ENCODE results near the gene ELK1. TPM values are rescaled to one million over a fixed set of nuclear protein-coding genes. Genes with fewer than 3 reads are reported as not detected.

ELK1 gene
- total RNA-seq, result 25.4 and 30.8 TPM in 2 replicates

DNA sequence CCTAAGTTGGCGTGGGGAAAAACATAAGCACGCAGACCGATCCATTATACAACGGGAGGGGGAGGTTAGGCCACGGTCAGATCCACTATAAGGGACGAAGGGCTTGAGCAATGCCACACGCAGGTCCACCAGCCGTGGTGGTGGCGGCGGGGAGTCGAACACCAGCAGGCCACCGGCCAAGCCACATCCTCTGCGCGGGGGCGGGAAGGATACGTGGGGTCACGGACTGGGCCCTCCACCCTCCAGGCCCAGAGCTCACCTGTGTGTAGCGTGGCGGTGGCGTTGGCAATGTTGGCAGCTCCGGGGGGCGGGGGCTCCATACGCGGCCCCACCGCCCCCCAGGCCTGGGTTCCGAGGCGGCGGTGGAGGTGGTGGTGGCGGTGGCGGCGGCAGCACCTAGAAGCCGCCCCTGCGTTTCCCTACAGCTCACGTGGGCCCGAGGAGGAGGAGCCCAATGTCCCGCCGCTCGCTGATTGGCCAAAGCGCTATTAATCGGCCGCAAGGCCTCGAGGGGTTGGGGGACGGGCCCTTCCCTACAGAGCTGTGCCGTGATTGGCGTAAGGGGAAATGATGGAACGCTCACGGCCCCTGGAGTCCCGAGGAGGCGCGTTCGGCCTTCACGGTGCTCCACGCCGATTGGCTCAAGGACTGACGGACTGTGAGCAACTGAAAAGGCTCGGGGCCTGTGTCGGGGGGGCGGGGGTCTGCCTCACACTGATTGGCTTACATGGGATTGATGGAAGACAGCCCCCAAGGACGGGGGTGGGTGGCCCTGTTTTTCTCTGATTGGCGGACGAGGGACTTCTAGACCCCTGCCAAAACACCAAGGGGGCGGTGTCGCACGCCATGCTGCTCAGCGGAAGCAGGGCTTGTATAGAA is at the start of gene ELK1:
Gene ELK1 (minus strand): TSS at position 400 of the 879 bp plus-strand sequence. CDS start 9,122 bp downstream, outside the sequence.

GRCh38 chrX:47658684-47659420 is 8.5 kb upstream of the ELK1 start, which contains the start of gene UXT:
Gene UXT (minus strand): TSS chrX:47659180. CDS start chrX:47658927, 253 bp downstream.

DNA sequence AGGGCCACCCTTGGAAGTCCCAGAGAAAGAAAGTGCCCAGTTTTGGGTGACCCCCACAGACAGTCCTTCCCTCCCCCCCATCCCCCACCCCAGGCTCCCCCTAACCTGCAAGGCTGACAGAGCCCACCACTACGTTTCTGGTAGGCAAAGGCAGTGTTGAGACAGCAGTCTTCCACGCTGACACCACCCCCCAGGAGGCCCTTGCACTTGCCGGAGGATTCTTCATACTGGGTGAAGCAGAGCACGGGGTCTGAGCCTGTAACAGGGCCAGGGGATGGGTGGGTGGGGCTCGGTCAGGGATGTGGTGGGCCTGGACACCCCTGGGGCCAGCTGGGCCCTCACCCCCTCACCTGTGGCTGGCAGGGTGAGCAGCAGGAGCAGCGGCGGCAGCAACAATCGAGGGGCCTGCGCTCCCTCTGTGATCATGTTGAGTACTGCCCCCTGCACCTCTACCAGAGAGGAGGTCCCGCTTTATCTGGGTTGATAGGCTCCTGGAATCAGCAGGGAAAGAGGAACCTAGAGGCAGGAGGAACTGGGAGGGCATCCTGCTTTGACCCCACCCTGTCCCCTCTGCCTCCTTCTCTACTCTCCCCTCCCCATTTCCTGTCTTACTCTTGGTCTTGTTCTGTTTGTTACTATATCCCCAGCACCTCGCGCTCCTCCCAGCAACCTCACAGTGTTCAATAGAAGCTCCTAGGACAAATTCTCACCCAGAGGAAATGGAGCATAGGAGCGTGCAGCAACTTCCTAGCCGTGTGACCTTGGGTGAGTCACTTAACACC is 20.8 kb downstream of the ELK1 start, which contains the start of gene CFP:
Gene CFP (minus strand): TSS at position 512 of the 782 bp plus-strand sequence. CDS start 86 bp downstream, at position 426.

DNA sequence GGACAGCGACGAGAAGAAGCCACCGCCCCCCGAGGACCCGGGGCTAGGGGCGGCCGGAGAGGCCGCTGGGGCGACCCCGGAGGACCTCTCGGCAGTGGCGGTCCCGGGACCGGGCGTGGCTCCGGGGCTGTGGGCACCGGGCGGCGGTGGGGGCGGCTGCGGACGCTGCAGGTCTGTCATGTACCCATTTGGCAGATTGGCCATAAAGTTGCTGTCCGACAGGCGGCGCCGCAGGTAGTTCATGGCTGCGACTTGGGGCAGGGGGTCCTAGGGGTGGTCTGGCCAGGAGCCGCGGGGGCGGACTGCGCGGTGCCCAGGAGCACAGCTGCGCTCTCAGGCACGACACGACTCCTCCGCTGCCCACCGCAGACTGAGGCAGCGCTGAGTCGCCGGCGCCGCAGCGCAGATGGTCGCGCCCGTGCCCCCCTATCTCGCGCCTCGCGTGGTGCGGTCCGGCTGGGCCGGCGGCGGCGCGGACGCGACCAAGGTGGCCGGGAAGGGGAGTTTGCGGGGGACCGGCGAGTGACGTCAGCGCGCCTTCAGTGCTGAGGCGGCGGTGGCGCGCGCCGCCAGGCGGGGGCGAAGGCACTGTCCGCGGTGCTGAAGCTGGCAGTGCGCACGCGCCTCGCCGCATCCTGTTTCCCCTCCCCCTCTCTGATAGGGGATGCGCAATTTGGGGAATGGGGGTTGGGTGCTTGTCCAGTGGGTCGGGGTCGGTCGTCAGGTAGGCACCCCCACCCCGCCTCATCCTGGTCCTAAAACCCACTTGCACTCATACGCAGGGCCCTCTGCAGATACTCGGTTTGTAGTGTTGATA is 30.7 kb downstream of the ELK1 start, which contains the start of gene SYN1:
Gene SYN1 (minus strand): TSS at position 372 of the 817 bp plus-strand sequence. CDS start 129 bp downstream, at position 243.

Other genes with a start within 250 kb of the ELK1 start
- 5.3 and 6.9 TPM in 2 replicates for gene ZNF41, start 167.3 kb downstream of the ELK1 start, total RNA-seq
- 40.9 and 44.1 TPM in 2 replicates for gene ARAF, start 89.4 kb downstream of the ELK1 start, total RNA-seq
- 132 and 133 TPM in 2 replicates for gene TIMP1, start 68.1 kb downstream of the ELK1 start, total RNA-seq
- gene SYN1, start 30.7 kb downstream of the ELK1 start, total RNA-seq, result 0.05 and 0.07 TPM in 2 replicates
- 0.20 TPM in 1 of 2 replicates, not detected in the other for gene CFP, start 20.6 kb downstream of the ELK1 start, total RNA-seq
- gene UXT, start 8.6 kb upstream of the ELK1 start, total RNA-seq, result 122 and 141 TPM in 2 replicates
- 2.0 and 5.9 TPM in 2 replicates for gene ZNF81, start 186.3 kb upstream of the ELK1 start, total RNA-seq